Kidney tubule cell (primary cell): ENCODE measurements around the gene AFM.
"Not testable (repeated sequence)": the region's sequence is repeated elsewhere in the genome, so short reads cannot be mapped to it uniquely, and the experiment has no call there.

Experiments
- DNase-seq: peaks from one replicate; pipeline ENCODE4 v3.0.0-alpha.2; 2018; ENCODE audit warnings: low spot score

Gene AFM

DNA sequence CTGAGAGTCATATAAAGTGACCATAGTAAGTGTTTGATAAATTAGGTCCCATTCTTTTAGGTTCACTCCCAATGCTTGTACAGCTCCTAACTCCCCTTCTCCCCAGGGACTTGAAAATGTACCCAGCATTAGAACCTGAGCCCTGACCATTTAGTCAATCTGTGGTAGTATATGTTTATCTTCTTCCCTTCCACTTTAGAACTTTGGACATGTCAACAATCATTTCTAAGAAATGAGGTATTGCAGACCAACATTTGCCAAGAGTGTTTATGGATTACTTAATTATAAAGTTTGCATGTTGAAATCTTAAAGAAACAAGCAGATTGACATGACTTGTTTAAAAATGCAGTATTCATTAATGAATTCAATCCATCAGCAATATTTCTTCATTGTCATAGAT lies 26.0 kb downstream of the AFM start:
- no peak for DNase-seq

DNA sequence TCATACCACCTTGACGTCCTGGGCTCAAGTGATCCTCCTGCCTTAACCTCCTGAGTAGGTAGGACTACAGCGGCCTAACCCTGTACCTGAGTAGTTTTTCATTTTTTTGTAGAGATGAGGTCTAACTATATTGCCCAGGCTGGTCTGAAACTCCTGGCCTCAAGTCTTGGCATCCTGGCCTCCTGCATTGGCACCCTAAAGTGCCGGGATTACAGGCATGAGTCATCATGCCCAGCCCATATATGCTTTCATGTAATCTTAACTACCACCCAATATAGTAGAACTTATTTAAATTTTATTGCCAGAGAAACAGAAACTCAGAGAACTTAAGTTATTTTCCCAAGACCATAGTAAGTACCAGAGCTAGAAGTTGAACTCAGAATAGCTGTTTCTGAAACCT lies 27.1 kb downstream of the AFM start:
- DNase-seq = no peak

DNA sequence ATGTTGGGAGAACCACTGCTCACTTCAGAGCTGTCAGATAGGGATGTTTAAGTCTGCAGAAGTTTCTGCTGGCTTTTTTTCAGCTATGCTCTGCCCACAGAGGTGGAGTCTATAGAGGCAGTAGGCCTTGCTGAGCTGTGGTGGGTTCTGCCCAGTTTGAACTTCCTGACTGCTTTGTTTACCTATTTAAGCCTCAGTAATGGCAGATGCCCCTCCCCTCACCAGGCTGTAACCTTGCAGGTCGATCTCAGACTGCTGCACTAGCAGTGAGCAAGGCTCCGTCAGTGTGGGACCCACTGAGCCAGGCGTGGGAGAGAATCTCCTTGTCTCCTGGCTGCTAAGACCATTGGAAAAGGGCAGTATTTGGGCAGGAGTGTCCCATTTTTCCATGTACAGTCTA lies 36.8 kb downstream of the AFM start:
- DNase-seq = no peak

DNA sequence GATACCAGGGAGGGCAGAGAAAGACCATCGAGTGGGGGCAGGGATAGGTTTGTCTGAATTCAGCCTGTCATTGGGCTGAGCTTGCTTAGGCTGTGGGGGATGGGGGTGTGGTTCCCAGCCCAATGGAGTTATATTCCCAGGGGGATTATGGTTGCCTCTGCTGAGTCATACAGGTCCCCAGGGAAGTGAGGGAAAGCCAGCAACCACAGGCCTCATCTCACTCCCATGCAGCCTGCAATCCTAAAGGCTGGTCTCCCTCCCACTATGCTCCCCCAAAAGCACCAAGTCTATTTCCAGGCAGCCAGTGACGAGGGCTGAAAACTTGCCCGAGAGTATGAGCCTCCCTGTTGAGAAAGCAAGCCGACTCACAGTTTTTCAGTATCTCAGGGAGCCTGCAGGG lies 39.3 kb downstream of the AFM start:
- no peak for DNase-seq

DNA sequence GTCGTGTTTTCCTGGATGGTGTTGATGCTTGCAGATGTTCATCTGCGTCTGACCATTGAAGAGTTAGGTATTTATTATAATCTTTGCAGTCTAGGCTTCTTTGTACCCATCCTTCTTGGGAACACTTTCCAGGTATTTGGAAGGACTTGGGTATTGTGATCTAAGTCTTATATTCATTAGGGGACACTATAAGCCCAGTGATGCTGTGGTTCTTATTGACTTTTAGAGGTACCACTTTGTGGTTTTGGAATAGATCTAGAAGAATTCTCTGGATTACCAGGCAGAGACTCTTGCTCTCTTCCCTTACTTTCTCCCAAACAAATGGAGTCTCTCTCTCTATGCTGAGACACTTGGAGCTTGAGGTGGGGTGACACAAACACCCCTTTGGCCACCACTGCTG lies 41.6 kb downstream of the AFM start:
- DNase-seq = no peak

DNA sequence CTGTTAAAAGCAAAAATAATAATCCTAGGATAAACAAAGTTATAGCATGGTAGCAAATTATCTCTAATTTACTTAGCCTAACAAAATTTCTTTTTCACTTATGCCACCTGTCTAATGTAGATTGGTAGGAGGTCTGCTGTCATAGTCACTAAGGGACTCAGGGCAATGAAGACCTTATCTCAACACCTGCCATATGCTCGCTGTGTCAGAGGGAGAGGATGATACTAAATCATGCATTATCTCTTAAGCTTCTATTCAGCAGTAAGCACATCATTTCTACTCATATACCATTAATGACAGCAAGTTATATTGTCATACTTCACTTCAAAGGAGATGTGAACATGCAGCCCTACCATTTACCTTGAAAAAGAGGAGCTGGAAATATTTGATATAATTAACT lies 44.1 kb downstream of the AFM start:
- DNase-seq = no peak

DNA sequence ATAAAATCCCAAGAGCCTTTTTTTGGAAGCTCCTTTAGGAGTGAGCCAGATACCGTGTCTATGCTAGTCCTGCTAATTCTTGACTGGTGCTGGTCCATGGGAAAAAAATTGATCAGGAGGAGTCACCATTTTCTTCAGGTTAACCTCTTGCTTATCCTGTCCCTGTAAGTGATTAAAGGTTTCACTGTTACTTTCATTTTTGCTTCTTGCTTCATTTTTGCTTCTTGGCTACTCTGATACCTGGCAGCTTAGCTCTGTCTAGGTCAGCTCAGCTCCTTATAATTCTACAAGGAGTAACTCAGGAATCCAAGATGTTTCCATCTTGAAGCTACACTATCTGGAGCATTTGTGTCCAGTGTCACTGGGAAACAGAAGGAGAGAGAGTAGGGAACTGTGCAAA lies 45.7 kb downstream of the AFM start:
- no peak for DNase-seq

DNA sequence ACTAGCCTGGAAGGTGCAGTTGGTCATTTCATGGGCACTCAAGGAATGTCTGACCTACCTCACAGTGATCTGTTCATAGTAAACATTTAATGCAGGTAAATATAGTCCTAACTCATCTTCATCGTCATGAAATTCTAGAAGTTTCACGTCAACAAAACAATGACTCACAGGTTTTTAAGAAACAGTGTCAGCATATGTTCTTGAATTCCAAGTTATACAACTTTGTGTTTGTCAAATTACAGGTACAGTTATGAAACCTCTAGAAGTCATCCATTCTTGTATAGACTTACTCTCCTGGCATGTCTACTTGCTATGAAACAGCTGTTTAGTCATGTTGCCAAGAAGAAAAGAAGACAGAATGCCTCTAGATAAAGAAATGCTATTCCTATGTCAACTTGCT lies 46.6 kb downstream of the AFM start:
- peak; percentile 2 for DNase-seq

DNA sequence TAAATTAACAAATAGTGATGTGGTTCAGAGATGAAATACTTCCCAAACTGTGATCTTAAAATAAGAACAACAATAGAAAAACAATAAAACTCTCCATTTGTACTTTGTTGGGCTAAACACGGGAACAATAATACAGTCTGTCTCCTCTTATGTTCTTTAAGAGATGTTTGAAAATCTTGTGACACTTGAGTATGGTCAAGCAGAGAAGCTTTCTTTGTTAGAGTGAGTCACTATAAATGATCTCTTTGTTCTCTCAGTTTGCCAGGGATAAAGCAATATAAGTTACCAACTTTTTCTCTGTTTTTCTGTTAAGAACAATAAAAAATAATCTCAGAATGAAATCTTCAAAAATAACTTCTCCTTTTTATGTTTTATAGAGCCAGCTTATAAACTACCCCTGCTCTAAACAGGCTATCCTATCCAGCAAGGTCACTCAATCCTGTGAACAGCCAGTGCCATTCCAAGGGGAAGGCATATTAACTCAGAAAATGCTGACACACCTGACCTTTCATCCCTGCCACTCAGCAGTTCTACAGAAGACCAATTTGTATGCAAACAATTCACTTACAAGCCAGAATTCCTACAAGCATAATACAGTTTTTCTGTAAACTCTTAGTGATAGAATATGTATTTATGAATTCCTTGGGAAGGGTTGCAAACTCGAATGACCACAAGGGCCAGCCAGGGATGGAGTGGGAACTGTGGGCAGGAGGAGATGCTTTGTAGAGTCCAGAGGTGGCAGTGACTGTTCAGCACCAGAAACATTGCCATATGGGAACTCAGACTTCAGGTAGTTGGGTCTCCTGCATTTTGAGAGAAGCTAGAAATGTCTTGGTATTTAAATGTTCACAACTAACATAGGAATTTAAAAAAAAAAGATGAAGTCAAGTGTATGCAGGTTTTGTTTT lies 52.2 kb downstream of the AFM start:
- no peak for DNase-seq

DNA sequence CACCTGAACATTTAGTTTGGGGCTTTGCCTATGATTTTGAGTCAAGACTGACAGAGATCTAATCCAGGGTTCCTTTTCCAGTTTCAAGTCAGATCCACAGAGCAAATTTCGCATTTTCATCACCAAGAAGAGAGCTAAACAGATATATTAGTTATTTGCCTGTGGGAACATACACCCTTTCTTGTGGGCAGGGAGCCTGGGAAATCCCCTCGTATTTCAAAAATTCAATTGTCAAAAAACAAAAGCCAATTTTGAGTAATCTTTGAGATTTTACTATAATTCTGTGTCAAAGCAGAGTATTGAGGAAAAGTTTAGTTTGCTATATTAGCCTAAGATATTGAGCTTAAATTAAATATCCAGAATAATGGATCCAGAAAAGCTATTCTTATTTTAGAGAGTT lies 56.6 kb downstream of the AFM start:
- no peak for DNase-seq

DNA sequence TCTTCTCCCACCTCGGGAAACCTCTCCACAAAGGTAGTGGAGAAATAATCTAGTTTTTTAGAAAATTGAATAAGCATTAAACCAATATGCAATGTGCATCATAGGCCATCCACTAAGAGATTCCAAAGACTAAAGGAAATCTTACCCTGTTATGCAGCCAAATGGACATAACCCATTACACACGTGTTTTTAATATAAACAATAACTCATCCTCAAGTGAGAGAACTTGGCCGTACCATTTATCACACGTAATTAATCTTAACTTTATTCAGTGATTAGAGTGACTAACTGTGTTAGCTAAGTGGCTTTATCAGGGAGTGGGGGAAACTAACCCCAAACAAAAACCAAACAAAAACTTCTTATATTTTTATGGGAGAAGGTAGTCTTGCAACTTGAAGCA lies 57.8 kb downstream of the AFM start:
- no peak for DNase-seq

DNA sequence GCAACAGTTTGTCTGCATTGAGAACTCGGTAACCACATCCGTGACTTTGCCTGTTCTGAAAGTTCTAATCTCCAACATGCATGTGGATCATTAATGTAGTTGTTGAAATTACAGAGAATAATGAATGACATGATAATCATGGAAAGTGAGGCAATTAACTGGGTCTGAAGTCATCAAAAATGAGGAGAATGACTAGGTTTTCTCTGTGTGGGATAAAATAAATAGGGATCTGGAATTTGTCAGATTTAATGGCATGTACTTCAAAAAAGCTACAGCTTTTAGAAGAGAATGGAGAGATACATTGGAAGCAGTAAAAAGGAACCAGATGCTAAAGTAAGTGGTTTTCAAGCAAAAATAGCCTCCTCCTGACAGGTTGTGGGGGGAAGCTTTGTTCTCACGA lies 59.3 kb downstream of the AFM start:
- DNase-seq = no peak

DNA sequence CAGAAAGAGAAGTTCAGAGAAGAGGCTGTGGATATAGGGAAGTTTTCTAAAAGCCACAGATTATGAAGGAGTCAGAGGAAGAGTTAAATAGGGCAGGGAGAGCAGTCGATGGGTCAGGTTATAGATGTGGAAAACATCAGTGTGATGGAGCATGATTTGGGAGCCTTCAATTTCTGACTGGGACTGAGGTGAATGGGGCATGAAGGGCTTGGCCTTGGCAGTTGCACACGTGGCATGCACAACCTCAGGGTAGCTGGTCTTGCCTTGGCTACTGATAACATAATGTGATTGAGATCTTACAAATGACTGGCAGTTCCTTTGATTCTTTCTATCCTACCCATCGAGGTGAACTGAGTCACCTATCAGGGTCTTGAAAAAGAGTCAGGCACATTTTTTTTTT lies 59.7 kb downstream of the AFM start:
- no peak for DNase-seq

DNA sequence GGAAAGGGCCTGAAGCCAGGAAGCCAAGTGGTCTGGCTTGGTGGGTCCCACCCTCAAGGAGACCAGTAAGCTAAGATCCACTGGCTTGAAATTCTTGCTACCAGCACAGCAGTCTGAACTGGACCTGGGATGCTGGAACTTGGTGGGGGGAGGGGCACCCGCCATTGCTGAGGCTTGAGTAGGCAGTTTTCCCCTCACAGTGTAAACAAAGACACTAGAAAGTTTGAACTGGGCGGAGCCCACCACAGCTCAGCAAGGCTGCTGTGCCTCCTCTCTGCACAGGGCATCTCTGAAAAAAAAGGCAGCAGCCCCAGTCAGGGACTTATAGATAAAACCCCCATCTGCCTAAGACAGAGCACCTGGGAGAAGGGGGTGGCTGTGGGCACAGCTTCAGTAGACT lies 63.1 kb downstream of the AFM start:
- DNase-seq = no peak

DNA sequence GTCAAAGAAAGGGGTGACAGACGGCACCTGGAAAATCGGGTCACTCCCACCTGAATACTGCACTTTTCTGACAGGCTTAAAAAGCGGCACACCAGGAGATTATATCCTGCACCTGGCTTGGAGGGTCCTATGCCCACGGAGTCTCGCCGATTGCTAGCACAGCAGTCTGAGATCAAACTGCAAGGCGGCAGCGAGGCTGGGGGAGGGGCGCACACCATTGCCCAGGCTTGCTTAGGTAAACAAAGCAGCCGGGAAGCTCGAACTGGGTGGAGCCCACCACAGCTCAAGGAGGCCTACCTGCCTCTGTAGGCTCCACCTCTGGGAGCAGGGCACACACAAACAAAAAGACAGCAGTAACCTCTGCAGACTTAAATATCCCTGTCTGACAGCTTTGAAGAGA lies 69.3 kb downstream of the AFM start:
- DNase-seq = not testable (repeated sequence)
